Stomach (tissue), 4 donors: Measurements from ENCODE around the gene TRIM2.

ENCODE experiments used
- CTCF ChIP-seq, 7 experiments: fragments of 450-650 bp in 4 of 7; fragments of 200-600 bp in 3 of 7; sonication (generic) in 3 of 7; IDR thresholded peaks; one replicate each; pipeline ENCODE4 v1.5.1; 2016 to 2019; ENCODE audit warnings: antibody characterized with exemption in 7 of 7, control low read depth in 2 of 7, mild to moderate bottlenecking in 1 of 7
- EP300 ChIP-seq: sonication (generic); formaldehyde crosslinking; IDR thresholded peaks from one replicate; pipeline ENCODE4 v1.6.1; 2017; ENCODE audit warnings: antibody characterized with exemption
- POLR2A ChIP-seq, 4 donors: fragments of 450-650 bp; IDR thresholded peaks; one replicate each; pipeline ENCODE4 v1.6.1; 2016; ENCODE audit warnings: antibody characterized with exemption in 4 of 4, control low read depth in 2 of 4, mild to moderate bottlenecking in 1 of 4, moderate library complexity in 1 of 4
- POLR2AphosphoS5 ChIP-seq, 3 donors: sonication (generic); formaldehyde crosslinking; IDR thresholded peaks; one replicate each; pipeline ENCODE4 v1.6.1; 2016; ENCODE audit warnings: antibody characterized with exemption in 3 of 3

GRCh38 chr4:153273751-153274150, 69.5 kb downstream of the TRIM2 start:
- TF ChIP-seq CTCF (IDR thresholded peaks at IDR 0.05): no peak
- no peak for TF ChIP-seq POLR2A (IDR thresholded peaks at IDR 0.05)
- TF ChIP-seq POLR2AphosphoS5 (IDR thresholded peaks at IDR 0.05): no peak
- TF ChIP-seq EP300: no peak
